NCI-H1092 (cell line): ENCODE measurements around the gene AUNIP.

Experiments
- DNase-seq: peaks from one replicate; lab custom pipeline; 2025; lab: John Stamatoyannopoulos, UW

AUNIP gene

GRCh38 chr1:25794325-25794724, 64.9 kb downstream of the AUNIP start:
- no peak for DNase-seq

DNA sequence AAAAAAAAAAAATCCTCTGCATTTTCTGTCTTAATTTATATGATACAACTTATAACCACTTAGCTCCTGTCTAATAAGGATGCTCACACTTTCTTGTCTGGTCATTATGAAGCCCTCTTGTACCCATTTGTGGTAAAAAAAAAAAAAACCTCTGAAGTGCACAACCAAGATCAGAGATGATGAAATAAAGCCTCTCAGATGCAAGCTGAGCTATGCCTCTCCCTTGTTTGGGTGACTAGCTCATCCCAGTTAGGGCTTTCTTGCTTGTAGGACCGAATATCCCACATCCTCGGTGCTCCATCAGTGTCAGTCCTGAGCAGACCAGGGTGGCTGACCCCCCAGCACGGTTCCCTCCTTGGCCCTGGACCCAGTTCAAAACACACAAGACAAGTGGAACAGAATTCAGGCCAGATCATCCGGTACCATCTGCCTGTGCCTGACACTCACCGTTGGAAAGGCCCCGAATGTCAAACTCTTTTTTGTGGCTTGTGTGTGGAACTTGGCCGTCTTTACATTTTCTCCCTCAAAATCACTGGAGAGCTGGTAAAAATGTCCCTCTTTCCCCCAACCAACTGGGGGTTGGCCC, 65.6 kb downstream of the AUNIP start:
- no peak for DNase-seq

DNA sequence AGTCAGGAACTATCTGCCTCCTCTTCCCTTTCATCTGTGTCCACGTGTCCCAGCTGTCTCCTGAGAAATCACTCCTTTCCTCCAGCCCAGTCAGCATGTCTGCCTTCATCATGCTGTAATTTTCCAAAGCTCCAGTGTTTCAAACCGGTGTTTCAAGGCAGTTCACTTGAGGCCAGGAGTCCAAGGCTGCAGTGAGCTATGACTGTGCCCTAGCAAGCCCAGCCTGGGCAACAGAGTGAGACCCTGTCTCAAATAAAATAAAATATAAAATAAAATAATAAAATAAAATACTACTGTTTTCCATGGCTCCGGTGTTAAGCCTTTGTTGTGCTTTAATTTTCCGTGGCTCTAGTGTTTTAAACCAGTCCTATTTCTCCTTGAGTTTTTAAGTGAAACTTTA, 67.1 kb downstream of the AUNIP start:
- no peak for DNase-seq

DNA sequence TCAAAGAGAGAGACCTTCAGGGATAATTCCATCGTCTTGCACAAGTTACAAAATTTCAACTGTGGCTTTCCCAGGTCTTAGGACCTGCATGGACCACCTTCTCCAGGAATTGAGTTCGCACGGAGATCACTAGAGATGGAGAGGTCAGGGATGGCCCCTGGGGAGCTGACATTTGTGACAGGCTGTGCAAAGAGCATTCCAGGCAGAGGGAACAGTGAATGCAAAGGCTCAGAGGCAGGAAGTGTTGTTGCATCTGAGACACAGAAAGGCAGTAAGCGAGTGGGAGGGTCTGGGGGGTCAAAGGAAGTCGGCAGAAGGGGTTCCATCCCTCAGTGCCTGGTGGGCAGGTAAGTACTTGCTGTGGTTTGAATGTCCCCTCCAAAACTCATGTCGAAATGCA, 68.8 kb downstream of the AUNIP start:
- no peak for DNase-seq

DNA sequence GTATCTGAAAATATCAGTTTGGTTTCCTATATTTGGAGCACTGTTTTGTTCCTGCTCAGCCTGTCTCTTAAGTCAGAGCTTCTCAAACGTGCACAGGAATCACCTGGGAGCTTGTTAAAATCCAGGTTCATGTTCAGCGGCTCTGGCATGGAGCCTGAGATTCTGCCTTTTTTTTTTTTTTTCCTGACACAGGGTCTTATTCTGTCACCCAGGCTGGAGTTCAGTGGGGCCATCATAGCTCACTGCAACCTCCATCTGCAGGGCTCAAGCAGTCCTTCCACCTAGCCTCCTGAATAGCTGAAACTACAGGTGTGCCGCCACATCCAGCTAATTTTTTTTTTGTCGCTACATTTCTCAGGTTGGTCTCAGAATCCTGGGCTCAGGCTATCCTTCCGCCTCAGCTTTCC, 71.5 kb downstream of the AUNIP start:
- no peak for DNase-seq

DNA sequence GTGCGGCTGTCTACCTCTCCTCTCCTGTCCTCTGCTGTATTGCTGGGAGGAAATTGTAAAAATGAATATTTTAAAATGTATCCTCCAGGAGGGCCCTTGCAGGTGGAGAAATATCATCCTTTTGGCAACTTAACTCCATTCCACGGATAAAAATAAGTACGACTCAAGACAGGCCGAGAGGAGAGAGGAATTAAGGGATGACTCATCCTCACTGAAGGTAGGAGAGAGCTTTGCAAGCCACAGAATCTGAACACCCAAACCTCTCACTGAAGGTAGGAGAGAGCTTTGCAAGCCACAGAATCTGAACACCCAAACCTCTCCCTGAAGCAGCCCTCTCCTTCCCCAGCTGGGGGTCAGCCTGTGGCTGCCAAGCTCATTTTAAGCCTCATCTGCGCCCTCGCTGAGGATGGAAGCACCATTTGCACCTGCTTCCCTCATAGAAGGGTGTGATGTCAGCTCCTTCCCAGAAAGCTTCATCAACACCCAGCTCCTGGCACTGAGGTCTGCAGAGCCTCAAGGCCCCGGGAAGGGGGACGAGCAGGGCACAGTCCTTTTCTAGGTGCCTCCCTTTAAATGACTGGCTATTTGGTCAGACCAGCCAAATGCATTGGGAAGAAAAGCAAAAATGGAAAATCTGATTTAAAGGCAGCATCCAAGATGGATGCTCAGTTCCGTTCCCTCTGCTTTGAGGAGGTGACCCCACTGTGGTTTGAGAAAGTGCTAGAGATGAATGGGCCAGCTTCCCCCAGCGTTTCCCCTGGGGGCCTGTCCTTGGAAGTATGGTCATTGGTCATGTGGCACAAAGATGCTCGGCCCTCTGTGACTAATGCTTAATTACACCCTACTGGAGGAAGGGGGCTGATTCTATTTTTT, 72.1 kb downstream of the AUNIP start:
- DNase-seq: no peak

- DNase-seq: no peak
These were observed 73.8 kb downstream of the AUNIP start for GRCh38 chr1:25785333-25786067.

DNA sequence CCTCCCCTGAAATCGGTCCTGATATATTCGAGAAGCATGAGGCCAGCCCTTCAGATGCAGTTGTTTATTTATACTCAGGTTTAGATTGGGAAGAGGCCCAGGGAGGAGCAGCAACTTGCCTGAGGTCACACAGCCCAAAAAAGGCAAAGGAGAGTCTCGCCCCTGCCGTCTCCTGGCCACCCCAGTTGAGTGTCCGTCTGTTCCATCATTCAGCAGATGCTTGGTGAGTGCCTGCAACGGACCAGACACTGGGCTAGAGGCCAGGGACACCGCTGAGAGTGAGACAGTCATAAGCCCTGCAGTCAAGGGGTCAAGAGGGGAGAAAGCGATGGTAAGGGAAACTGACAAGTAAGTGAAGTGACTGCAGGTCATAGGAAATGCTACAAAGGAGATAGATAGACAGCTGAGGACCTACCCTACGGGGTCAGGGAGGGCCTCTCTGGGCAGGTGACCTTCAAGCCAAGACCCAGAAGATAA, 74.6 kb downstream of the AUNIP start:
- DNase-seq: no peak
